Measurements from ENCODE around the gene OPA3. TPM values are rescaled to one million over a fixed set of nuclear protein-coding genes. Genes with fewer than 3 reads are reported as not detected.

The OPA3 gene
- total RNA-seq, 1 donor from 2014 or later, result 5.1 TPM

DNA sequence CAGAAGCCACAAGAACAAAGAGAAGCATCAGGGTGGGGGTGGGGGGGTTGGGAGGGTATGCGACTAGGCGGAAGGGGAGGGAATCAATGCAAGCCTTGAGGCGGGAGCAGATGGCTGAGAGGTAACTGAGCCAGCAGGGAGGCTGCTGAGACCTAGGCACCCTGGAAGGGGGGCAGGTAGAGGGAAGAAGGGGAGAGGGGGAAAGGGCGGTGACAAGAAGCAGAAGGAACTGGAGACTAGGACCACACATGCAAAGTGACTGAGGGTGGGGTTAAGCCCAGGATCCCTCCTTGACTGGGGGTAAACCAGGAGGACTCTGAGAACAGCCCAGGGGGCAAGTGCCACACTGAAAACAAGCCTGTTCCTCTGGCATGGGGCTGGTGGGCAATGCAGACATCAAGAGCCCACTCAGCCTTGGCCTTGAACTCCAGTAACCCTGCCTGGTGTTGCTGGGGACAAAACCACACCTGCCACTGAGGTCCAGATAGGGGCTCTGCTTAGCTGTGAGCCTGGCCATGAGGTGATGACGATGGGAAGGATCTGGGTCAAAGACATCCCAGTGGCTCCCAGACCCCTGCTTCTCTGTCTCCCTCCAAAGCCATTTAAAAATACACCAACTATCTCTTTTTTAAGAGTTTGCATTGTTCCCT, 20.3 kb downstream of the OPA3 start:
- DNase-seq, result no peak

DNA sequence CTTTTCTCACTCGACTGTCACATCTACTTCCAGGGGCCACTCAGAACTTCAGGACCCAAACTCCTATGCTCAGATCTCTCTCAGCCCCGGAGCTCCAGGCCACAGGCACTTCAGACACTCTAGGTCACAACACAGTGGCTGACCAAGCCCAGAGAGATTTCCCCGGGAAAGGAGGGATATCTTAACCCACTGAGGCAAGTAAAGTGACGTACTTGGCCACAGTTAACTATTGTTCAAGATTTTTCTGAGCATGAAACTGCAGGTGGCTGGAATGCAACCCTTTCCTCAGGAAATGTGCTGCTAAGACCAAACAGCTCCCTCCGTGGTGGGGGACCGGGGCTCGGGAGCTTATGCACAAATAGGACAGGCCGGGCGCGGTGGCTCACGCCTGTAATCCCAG, 23.9 kb downstream of the OPA3 start:
- DNase-seq, result peak; percentile 87

DNA sequence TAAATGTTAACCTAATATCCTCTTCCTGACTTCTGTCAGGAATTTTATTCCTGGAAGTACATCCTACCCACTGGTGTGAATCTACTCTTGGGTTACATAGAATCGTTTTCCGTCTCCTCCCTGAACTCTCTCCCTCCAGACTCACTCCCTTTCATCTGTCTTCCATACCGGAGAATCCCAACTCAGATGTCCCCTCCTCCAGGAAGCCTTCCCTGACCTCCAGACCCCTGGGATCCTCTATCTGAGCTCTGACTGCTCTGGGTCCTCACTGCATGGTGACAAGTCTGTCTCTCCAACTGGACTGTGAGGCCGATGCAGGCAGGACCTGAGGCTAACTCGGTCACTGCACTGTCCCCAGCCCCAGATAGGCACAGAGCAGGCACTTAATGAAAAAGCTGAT, 24.6 kb downstream of the OPA3 start:
- no peak for DNase-seq

DNA sequence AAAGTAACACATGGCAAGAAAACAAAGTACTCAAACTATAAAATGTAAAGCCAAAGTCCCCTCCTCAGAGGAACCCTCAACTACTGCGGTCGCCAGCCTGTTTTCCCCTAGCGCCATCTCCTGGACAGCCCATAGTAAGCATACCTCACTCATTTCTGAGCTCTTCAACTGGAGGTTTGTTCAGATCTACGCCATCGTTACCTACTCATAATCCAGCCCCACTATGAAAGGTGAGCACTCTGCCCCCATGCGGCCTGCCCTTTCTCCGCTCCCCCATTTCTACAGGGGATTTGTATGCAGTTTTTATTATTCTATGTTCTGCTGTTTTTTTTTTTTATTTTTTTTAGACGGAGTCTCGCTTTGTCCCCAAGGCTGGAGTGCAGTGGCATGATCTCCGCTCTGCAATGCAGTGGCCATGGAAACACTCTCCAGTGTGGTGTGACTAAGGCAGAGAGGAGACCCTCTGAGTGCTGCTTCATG, 26.2 kb downstream of the OPA3 start:
- peak; percentile 78 for DNase-seq

DNA sequence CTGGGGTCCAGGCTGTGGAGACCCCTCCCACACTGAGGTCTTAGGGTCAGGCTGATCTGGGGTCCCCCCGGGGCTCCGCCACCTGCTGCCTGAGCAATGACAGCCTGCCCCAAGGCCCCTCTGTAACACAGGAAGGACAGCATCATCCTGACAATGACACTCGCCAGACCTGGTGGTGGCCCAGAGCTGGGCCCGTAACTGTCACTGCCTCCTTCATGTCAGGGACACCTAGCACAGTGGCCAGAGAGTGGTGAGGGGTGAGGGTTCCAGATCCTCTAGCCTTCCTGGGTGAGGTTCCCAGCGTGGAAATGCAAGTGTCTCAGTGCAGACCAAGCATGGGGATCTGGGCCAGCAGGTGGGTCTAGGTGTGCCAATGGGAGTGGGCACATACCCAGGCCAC, 27.8 kb downstream of the OPA3 start:
- DNase-seq, result no peak

DNA sequence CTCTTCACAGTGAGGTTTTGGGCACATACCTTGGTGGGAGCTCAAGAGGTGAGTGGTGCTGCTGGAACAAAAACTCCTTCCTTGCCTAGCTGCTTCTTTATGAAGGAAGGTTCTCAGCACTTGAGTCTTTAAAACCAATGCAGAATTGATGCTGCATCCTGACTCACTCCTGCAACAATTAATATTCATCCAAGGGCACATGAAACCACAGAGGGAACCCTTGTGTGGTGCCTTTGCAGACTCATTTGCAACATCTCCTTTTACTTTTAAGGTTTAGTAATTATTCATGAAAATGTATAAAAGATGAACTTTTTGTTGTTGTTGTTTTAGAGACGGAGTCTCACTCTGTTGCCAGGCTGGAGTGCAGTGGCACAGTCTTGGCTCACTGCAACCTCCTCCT, 30.1 kb downstream of the OPA3 start:
- DNase-seq, result no peak

DNA sequence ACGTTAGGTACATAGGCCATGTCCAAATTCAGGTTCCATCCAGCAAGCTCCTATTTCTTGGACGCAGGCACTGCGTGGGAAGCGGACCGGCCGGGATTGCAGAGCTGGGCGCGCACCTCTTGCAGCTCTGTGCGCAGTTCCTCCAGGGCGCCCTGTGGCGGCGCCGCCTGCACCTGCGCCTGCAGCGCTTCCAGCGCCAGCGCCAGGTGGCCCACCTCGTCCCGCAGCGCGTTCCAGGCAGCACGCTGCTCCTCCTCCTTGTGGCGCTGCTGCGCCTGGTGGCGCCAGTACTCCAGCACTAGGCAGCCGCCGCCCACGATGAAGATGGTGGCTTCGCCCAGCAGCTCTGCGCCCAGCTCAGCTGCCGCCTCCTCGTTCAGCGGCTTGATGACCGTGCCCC, 31.1 kb downstream of the OPA3 start:
- DNase-seq, result no peak

DNA sequence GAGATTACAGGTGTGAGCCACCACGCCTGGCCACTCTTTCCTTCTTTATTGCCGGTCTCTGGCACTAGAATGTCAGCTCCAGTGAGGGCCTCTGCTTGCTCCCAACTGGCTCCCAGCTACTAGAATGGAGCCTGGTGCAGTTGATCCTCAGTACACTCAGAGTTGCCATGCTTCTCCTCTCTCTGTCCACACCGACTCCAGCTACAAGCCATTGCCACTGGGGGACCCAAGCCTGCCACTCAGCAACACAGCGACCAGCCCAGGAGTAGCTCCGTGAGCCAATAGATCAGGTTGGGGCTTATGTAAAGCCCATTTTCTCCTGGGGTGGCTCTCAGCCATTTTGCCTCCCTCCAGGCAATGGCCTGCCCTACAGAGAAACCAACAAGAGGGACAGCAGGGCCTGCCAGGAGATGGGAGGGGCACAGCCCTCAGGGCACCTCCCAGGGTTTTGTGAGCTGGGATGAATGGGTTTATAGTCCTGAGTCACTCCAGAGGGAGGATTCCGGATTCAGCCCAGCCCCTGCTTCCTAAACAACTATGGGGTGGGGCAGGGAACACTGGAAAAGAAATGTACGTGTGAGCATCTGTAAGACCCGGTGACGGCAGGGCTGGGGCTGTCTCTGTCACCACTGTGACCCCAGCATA, 36.5 kb downstream of the OPA3 start:
- DNase-seq, result peak; percentile 43

DNA sequence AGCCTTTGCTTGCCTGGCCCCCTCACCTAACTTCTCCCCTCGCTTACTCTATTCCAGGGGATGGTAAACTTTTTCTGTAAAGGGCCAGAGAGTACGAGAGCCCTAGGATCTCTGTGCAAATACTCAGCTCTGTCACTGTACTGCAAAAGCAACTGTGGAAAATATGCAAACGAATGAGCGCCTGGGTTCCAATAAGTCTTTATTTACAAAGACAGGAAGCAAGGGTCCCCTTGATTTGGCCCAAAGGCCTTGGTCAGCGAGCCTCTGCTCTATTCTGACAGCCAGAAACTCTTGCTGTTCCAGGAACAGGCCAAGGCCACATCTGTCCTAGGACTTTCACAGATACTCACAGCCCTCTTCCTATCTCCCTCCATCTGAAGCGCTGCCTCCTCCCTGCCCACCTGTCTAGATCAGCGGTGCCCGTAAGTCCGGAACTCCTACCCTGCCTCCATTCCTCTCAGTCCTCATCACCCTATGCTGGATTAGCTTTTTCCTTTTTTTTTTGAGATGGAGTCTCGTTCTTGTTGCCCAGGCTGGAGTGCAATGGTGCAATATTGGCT, 37.3 kb downstream of the OPA3 start:
- no peak for DNase-seq

DNA sequence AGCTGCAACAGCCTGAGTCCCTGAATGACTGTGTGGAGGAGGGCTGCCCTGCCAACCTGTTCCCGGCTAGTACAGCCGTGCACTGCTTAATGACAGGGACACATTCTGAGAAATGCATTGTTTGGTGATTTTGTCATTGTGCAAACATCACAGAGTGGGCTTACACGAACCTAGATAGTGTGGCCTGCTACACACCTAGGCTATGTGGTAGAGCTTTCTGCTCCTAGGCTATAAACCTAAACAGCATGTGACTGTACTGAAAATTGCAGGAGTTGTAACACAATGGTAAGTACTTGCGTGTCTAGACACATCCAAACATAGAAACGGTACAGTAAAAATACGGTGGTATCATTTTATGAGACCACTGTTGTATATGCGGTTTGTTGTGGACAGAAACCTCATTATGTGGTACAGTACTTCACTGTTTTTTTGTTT, 42.4 kb downstream of the OPA3 start:
- no peak for DNase-seq

DNA sequence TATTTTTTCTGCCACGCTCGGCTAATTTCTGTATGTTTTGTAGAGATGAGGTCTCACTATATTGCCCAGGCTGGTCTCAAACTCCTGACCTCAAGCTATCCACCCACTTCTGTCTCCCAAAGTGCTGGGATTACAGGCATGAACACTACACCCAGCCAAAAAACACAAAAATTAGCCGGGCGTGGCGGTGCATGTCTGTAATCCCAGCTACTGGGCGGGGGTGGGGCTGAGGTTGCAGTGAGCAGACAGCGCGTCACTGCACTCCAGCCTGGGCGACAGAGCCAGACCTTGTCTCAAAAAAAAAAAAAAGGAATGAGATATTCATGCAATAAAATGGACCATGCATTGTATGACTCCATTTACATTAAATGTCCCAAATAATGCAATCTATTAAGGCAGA, 45.1 kb downstream of the OPA3 start:
- no peak for DNase-seq

DNA sequence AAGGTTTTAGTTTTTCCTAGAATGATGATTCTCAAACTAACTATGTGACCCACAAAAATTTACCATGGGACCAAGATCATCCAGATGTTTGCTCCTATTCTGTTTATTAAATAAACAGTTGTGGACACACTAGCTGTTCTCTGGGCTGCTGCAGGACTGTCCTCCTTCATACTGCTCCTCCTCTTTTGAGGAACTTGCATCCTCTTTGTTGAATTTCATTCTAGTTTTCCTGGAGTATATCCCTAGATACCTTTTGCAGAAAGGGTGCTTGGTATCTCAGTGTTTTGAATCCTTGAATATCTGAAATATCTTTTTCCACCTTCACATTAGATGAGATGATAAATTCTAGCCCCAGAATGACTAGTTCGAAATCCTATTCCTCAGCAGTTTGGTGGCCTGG, 53.3 kb downstream of the OPA3 start:
- DNase-seq, result no peak

DNA sequence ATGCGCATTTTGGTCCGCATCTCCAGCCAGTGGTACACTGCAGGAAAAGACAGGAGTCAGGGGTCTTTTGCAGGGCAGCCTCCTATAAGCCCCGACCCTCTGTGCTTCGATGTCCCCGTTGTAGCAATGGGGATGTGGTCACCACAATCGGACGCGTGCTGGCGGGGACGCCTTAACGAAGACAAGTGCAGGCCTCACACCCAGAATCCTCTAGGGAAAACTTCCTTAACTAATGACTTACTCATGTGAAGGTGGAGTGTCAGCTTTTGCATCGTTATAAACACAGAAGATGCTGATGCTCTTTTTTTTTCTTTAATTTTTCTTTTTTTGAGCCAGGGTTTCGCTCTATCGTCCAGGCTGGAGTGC, 55.2 kb downstream of the OPA3 start:
- no peak for DNase-seq

DNA sequence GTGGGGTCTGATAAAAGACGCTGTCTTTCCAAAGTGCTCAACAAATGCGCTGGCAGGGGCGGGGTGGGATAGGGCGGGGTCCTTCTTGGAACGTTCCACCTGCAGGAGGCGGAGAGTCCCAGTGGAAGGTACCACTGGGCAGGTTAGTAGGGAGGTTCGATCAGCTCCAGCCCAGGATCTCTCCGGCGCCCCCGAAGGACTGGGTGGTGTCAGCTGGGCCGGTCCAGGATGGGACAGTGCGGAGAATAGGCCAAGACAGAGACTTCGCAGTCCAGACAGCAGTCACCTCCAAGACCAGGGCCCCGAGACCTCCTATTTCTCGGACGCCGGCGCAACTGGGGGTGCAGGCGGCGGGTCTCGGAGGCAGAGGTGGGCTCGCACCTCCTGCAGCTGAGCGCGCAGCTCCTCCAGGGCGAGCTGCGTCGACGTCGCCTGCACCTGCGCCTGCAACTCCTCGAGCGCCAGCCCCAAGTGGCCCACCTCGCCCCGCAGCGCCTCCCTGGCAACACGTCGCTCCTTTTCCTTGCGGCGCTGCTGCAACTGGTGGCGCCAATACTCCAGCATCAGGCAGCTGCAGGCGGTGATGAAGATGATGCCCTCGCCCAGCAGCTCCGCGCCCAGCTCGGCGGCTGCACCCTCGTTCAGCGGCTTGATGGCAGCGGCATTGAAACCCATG, 55.7 kb downstream of the OPA3 start:
- DNase-seq, result no peak

DNA sequence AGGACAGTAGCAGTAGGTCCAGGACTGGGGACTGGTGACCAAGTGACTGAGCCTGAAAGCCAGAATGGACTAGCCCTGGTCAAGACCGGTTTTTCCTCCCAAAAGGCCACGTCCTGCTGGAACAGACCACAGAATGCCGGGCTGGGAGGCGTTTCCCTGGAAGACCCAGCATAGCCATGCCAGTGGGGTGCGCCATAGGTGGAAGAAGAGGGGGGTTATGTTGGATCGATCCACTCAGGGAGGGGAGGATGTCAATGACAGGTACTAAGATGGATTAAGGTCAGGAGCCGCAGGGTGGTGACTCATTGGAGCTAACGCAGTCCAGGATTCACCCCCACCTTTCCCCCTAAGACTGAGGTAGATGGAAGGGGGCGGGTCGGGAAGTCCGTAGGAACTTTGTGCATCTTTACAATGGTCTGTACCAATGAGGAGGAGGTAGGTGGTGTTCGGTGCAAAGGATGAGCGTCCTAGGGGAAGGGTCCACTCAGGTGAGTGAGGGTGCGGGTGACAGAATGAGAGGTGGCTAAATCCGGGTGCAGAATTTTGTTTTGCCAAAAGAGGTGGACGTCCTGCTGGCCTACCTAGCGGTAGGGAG, 56.4 kb downstream of the OPA3 start:
- DNase-seq, result peak; percentile 27

DNA sequence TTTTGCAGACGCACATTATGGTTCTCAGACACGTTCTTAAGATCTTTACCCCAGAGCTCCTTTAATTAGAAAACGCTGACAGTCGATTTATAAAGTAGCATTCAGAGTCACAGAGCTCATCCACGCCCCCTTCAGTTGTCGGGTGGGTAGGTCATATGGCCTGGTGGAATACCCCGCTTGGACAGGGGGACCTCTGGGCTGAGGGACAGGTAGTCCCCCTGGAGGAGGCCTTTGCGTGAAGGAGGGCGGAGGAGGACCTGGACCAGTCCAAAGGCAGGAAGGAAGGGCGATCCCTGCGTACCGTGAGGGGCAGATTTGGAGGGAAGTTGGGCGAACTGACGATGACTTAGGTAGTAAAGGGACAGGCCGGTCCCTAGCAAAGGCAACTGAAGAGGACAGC, 56.9 kb downstream of the OPA3 start:
- no peak for DNase-seq

DNA sequence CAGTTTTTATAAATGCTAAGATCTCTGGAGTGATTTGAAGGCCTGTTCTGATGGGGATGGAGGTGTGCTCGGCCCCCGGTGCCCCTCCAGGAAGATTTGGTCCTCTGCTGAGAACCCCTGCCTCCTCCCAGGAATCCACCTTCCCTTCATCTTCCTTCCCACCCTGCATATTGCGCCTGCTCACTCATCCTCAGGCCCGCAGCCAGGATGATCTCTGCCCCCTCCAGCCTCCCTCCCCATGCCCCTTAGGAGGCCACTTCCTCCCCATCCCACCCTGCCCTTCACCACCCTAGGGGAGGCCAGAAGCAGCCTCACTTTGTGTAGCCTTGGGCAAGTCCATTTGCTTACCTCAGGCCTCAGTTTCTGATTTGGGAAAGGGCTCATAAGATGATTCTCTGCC, 57.6 kb downstream of the OPA3 start:
- no peak for DNase-seq

DNA sequence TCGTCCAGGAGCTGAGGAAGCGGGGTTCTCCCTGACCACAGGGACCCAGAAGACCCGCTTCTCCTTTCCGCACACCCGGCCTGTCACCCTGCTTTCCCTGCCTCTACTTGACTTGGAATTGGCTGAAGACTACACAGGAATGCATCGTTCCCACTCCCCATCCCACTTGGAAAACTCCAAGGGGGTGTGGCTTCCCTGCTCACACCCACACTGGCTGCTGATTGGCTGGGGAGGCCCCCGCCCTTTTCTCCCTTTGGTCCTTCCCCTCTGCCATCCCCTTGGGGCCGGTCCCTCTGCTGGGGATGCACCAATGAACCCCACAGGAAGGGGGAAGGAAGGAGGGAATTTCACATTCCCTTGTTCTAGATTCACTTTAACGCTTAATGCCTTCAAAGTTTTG, 58.5 kb downstream of the OPA3 start:
- DNase-seq, result peak; percentile 68

DNA sequence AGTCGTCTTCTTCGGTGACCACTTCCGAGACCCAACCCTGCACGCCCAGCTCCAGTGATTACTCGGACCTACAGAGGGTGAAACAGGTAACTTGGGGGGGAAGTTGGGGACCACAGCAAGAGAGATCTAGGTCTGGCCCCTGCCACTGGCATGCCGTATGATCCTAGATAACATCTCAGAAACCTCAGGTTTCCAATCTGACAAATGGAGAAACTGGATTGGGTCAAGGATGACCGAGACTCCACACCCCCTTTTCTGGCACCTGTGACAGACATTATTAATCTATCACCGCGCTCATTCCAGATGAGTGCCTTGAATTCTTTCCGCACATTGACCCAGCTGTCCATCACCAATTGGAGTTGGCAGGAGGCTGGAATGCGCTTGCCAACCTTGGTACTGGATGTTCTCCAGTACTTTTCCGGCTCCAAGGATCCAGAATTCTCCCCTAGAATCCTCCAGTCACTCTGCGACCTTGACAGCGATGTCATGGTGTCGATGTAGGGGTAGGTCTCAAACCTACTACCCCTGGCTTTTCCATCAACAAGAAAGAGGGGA, 60.0 kb downstream of the OPA3 start:
- DNase-seq, result no peak

DNA sequence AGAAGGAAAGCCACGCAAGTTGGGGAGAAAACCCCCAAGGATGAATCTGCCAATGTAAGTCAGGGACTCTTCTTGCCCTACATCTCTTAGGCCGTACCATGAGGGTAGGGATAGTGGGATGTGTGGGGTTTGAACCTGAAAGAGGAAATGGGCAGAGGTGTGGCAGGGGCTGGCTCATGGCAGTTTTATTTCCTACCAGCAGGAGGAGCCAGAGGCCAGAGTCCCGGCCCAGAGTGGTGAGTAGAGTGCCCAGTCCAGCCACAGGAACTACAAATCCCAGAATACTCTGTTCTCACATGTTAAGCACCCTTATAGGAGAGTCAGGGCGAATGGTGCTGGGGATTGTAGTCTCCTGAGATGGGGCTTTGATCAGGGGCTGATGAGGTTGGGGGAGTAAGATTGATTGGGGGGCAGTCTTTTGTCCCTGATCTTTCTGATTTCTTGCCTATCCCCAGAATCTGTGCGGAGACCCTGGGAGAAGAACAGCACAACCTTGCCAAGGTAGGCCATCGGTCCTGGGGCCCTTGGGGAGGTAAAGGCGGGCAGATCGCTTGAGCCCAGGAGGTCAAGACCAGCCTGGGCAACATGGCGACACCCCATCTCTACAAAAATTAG, 60.9 kb downstream of the OPA3 start:
- DNase-seq, result peak; percentile 89

DNA sequence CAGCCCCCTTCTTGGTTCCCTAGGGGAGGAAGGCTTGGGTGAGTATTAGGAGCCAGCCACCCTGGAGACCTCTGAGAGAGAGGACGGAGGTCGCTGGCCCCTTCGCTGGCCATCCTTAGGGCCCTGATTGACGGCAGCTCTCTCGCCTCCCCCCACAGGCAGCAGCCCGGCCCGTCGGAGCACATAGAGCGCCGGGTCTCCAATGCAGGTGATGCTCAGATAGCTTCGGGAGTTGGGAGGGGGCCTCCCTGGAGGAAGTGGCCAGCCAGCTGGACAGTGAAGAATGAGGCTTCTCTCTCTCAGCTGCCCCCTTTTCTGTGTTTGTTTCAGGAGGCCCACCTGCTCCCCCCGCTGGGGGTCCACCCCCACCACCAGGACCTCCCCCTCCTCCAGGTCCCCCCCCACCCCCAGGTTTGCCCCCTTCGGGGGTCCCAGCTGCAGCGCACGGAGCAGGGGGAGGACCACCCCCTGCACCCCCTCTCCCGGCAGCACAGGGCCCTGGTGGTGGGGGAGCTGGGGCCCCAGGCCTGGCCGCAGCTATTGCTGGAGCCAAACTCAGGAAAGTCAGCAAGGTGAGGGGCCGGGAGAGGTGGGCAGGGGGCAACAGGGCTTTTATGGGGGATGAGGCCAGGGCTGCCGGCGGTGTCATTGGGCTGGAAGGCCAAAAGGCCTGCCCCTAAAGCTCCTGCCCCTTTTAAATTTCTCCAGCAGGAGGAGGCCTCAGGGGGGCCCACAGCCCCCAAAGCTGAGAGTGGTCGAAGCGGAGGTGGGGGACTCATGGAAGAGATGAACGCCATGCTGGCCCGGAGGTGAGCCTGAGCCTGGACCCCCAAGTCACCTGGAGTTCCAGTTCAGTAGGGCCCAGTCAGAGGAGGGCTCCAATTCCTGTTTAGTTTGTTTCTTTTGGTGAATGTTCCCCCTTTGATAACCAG, 62.3 kb downstream of the OPA3 start:
- DNase-seq, result no peak

DNA sequence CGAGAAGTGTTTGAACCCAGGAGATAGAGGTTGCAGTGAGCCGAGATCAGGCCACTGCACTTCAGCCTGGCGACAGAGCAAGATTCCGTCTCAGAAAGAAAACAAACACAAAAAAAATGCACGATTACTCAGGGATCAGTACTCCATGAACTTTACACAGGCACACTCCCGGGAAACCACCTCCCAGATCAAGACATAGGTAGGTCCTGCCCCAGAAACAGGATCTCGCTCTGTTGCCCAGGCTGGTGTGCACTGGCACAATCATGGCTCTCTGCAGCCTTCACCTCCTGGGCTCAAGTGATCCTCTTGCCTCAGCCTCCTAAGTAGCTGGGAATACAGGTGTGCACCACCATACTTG, 66.2 kb downstream of the OPA3 start:
- no peak for DNase-seq
